ENCODE results near the gene GBF1.
A peak's percentile ranks its signal among the peaks of the same experiment; 100 is the strongest.

Gene GBF1

DNA sequence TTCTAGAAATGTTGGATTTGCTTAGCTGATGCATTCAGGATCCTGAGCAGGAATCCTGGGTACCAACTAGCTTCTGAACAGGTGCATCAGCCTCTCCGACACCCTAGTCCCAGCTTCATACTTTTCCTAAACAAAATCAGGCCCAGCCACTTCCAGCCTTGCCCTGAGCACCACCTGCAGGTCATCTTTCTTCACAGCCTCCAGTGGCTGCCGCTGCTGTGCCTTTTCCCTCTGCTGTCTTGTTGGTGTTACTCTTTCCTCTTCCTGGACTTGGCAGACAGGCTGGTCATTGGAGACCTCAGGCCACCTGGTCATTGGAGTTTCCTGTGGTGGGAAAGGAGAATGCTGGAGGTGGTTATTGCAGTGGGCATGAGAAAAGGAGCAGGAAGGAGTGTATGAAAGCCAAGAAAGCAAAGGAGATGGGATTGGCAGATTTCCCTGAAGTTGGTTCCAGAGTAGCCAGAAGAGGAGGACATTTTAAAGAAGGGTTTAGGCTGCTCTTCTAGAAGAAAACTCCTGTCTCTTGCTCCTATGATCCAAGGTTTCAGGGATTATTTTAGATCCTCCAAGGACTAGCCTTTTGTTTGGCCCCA lies 102.0 kb downstream of the GBF1 start:
- no peak for DNase-seq (ENCODE audit: low read depth in 2 of 2)

DNA sequence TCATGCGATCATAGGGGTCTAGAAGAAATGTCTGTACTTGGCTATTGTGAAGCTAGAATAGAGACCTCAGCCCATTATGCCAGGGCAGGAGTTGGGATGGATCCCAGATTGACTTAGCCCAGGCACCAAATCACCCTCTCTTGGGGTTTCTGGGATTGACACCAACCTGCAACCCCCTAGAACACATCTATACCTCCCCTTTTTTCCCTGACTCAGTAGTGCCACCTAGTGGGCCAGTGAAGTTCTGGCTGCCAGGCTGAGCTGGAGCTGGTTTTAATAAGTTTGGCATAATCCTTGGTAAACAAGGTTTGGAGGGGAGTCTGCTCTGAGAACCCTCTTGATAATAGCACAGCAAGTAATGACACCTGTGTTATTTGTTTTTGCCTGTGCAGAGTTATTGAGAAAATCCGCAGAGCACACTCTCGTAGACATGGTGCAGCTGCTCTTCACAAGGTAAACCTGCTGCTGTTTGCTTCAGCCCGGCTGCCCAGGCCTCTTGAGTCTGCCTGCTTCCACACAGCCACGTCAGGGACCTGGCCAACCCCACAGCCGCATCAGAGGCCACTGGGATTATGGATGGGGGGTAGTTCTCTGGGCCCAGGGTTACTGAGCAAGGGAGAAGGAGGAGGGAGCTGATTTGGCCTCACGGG lies 106.9 kb downstream of the GBF1 start:
- peak; percentile 59 to 66 for DNase-seq (ENCODE audit: low read depth in 2 of 2)

DNA sequence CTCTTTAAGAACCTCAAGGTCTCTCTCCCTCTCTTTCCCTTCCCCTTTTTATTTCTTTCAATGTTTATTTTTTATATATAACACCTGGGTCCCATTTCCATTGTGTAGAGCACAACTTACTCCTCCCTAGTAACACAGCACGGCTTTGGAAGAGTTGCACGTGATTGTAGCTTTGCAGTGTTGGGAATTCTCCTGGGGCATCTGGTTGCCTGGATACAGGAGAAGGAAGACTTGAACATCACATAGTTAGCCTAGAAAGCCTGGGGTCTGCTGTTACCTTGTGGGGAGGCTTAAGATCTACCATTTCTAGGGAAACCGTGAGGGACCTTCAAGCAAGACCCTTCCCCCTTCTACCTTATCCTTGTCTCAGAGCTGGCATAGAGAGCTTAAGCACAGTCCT lies 109.1 kb downstream of the GBF1 start:
- no peak for DNase-seq (ENCODE audit: low read depth in 2 of 2)

DNA sequence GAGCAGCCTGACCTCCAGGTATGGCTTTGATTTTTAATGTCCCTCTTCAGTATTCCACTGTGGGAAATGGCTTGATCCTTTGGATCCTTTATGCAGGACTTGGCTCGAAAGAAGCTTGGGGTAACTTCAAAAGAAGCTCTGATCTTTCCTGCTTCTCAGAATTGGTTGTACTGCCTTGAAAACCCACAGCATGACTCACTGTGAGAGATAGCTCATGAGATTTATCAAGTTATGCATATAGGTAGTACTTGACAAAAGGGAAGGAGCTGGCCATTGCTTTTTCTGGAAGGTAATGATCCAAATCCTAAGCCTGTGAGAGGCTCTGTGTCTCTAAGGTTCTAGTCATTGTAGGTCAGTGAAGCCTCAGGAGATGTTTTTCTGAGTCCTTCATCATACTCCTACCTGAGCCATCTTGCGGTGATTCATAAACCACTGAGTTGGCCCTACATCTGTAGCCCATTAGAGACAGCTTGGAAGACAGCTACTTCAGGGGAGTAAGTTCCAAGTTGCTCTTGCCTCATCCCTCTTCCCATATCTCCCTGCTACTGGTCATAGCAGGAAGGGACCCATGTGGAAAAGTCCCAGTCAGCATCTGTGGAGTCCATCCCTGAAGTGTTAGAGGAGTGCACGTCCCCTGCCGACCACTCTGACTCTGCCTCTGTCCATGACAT lies 113.5 kb downstream of the GBF1 start:
- no peak for DNase-seq (ENCODE audit: low read depth in 2 of 2)

DNA sequence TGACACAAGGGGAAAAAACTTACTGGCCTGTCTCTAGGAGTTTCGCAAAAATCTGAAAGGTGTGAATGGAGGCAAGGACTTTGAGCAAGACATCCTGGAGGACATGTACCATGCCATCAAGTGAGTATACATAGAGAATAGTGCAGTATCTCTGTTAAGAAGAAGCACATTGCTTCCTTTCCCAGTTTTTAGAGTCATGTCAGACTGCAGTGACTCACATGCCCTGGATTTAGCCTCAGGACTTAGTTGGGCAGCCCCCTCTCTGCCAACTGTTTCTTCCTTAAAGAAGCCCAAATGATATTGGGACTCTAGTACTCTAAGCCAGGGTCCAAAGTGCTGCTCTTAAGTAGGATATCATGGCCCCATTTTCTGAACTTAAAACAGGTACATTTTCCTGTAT lies 122.1 kb downstream of the GBF1 start:
- no peak for DNase-seq (ENCODE audit: low read depth in 2 of 2)

DNA sequence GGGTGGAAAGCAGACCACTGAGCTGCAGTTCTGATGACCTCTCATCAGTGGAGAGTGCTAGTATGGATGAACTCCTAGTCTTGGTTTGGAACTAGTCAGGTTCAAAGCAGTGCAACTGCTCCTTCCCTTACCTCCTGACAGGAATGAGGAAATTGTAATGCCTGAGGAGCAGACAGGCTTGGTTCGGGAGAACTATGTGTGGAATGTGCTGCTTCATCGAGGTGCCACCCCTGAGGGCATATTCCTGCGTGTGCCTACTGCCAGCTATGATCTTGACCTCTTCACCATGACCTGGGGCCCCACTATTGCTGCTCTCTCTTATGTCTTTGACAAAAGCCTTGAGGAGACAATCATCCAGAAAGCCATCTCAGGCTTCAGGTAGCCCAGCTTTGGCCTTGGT lies 122.7 kb downstream of the GBF1 start:
- DNase-seq (ENCODE audit: low read depth in 2 of 2), result no peak

DNA sequence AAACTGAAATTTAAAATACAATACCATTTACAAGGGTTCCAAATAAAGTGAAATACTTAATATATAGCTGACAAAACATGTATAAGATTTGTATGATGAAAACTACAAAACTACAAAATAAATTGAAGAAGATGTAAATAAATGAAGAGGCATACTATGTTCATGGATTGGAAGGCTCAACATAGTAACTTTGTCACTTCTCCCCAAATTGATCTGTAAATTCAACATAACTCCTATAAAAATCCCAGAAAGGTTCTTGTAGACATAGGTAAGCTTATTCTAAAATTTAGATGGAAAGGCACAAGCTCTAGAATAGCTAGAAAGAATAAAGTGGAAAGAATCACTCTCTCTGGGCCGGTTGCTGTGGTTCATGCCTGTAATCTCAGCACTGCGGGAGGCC lies 126.0 kb downstream of the GBF1 start:
- DNase-seq (ENCODE audit: low read depth in 2 of 2), result no peak

DNA sequence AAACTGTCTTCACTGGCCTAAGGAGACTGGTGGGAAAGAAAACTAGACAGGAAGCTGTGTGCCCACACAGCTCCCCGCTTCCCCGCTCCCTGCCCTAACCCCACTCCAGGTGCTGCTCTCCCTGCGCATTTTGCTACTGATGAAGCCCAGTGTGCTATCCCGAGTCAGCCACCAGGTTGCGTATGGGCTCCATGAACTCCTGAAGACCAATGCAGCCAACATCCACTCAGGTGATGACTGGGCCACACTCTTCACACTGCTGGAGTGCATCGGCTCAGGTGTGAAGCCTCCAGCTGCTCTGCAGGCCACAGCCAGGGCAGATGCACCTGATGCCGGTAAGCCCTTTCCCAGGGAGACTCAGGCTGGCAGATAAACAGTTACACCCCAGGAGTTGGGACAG lies 129.9 kb downstream of the GBF1 start:
- no peak for DNase-seq (ENCODE audit: low read depth in 2 of 2)

DNA sequence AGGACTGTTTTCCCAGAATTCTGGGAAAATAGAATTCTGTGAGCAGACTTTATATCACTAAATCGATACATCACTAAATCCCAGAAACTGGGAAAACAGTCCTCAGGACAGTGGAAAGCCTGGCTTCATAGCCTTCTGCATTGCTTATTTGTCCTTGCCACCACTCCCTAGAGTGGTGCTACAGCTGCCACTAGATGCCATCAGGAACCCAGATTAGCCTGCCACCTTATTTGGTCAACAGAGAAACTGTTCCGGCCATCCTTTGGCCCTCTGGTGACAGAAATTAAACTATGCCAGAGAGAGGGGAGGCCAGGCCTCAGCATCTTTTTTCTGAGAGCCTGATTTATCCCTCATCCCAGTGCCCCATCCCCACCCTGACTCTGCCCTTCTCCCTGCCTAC lies 130.5 kb downstream of the GBF1 start:
- DNase-seq (ENCODE audit: low read depth in 2 of 2), result no peak

DNA sequence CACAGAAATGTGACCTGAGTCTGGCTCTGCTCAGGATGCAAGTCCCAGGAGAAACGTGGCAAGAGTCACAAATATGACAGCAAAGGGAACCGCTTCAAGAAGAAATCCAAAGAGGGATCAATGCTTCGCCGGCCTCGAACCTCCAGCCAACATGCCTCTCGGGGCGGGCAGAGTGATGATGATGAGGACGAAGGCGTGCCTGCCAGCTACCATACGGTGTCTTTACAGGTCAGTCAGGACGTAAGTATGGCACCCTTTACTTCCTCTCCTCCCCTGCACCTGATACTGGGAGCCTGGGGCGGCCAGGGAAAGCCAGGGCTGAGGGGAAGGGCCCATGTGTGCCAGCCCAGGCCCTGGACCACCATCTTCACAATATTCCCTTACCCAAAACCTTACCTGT lies 131.6 kb downstream of the GBF1 start:
- DNase-seq (ENCODE audit: low read depth in 2 of 2), result no peak

DNA sequence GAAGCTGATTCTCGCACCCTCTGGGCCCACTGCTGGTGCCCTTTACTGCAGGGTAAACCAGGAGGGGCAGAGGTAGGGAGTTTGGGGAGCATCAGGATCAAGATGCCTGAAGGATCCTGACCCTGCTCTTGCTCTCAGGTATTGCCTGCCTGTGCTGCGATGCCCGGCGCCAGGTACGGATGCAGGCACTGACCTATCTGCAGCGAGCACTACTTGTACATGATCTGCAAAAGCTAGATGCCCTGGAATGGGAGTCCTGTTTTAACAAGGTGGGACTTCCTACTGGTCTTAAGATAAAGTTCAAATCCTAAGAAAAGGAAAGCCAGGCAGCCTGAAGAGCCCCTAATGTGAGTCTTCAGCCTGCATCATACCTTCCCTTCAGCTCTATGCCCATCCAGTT lies 134.1 kb downstream of the GBF1 start:
- DNase-seq (ENCODE audit: low read depth in 2 of 2), result no peak

DNA sequence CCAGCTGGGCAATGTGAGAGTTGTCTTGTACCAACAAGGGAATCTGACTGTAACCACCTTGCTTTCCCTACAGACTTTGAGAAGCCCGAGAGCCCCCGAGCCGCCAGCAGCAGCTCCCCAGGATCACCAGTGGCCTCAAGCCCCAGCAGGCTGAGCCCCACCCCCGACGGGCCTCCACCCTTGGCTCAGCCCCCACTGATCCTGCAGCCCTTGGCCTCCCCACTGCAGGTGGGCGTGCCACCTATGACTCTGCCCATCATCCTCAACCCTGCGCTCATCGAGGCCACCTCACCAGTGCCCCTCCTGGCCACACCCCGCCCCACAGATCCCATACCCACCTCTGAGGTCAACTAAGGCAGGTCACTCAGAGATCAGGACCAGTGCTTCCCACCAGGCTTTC lies 136.7 kb downstream of the GBF1 start:
- no peak for DNase-seq (ENCODE audit: low read depth in 2 of 2)

DNA sequence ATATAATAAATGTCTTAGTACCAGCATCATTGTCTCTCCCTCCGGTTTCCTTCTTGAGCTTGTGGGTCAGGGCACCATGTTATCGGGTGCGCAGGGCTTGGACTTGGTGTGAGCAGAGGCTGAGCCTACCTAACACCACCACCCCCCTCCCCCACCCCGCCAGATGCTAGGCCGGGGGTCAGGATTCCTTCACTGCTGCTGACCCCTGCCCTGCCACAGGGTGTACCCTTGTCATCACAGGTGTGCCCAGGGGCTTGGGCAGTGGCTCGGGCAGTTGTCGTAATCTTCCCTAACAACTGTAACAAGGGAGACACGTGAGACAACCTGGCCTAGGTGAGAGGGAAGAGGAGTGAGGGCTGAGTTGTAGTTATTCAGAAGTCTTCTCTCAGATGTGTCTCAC lies 137.5 kb downstream of the GBF1 start:
- DNase-seq (ENCODE audit: low read depth in 2 of 2), result no peak

DNA sequence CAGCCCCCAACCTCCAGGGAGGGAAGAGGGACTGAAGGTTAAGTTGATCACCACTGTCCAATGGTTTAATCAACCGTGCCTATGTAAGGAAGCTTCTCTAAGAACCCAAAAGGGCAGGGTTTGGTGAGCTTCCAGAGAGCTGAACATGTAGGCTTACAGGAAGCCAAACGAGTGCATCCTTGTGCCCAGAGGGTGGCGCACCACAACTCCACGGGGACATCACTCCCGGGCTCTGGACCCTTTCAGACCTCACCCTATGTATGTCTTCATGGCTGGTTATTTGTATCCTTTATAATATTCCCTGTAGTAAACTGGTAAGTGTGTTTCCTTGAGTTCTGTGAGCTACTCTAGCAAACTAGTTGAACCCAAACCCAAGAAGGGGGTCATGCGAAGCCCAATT lies 138.7 kb downstream of the GBF1 start:
- no peak for DNase-seq (ENCODE audit: low read depth in 2 of 2)

DNA sequence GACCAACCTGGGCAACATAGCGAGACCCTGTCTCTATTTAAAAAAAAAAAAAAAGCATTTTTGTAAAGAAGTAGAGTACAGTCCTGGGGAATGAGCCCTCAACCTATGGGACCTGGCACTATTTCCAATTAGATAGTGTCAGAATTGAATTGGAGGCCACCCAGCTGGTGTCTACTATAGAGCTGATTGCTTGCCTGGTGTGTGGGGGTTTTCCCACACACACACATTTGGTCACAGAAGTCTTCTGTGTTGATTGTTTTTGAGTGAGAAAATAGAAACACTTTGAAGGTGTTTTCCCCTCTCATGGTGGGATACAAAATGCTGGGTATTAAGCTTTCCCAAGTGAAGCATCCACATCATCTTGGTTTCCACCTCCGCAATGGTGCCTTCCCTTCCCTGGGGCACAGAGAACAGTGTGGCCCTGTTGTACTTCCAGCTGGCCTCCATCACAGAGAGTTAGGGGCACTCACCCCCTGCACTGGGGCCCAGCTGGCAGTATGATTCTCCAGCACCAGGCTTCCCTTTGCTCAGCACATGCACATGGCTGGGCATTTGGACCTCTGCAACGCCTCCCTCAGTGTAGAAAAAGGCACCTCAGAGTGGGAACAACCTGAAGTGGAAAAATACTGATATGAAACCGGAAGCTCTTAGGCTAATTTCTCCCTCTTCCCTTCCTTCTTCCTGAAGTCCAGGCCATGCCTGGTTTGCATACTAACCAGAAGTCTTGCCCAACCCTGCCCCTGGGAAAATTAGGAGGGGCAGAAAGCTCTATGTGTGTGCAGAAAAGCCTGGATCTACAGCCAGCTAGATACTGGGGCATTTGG lies 139.5 kb downstream of the GBF1 start:
- DNase-seq (ENCODE audit: low read depth in 2 of 2), result no peak

DNA sequence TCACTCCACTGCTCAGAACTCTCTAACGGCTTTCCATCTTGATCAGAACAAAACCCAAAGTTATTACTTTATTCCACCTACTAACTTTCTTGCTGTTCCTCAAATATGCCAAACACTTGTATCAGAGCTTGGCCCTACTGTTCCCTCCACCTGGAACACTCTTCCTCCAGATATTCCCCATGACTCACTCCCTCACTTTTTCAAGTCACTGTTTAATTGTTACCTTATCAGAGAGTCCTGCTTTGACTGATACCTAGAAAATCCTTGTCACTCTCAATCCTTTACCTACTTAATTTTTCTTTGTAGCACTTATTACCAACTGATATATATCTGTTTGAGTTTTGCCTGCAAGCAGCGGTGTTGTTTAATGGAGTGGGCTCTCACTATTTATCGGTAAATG lies 144.6 kb downstream of the GBF1 start:
- DNase-seq (ENCODE audit: low read depth in 2 of 2), result no peak

DNA sequence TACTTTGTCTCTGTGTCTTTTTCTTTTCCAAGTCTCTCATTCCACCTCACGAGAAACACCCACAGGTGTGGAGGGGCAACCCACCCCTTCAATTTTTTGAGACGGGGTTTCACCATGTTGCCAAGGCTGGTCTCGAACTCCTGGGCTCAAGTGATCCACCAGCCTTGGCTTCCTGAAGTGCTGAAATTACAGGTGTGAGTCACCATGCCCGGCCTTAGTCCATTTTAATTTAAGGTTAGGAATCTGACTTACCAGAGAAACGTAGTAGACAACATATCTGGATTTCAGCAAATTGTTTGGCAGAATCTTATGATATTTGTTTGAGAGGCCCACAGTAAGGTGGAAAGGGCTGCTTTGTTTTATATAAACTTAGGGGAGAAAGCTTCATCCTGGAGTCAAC lies 147.0 kb downstream of the GBF1 start:
- no peak for DNase-seq (ENCODE audit: low read depth in 2 of 2)

DNA sequence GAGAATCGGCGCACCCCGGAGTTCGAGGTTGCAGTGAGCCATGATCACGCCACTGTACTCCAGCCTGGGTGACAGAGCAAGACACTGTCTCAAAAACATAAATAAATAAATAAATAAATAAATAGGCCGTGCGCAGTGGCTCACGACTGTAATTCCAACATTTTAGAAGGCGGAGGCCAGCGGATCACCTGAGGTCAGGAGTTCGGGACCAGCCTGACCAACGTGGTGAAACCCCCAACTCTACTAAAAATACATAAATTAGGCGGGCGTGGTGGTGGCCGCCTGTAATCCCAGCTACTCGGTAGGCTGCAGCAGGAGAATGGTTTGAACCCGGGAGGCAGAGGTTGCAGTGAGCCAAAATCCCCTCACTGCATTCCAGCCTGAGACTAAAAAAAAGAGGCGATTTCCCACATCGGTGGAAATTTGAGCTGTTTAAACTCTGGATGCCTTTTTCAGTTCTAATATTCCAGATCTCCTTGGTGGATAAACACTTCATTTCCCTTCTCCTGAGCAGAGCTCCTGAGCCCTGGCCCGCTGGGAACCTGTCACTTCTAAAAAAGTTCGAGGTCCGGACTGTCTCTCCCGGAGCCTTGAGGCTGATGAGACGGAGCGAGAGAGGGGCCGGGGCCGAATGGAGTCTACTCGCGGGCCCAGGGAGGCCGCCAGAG lies 148.2 kb downstream of the GBF1 start:
- DNase-seq (ENCODE audit: low read depth in 2 of 2), result no peak

DNA sequence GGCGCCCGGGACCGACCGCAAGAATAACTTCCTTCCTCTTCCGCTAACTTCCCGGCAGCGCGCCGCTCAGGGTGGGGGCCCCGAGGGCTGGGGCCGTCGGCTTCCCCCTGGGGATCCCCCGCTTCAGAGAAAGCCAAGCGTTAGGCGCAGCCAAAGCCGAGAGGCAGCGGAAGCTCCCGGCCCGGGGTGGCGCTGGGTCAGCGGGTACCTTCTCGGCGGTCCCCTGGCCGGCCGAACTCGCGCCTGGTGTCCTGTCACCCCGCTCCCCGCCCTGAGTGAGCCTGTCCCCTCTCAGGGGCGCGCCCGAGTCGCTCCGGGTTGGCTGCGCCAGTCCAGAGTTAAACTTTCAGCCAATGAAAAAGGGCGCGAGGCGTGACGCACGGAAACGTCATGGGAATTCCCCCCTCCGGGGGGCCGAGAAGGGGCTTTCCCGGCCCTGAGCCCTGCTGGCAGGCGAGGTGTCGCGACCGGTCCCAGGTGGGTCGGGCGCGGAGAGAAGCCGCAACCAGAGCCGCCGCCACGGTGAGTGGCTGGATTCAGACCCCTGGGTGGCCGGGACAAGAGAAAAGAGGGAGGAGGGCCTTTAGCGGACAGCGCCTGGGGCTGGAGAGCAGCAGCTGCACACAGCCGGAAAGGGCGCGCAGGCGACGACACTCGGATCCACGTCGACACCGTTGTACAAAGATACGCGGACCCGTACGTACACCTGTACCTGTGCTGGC lies 148.9 kb downstream of the GBF1 start:
- DNase-seq (ENCODE audit: low read depth in 2 of 2), result peak; percentile 93 to 97

DNA sequence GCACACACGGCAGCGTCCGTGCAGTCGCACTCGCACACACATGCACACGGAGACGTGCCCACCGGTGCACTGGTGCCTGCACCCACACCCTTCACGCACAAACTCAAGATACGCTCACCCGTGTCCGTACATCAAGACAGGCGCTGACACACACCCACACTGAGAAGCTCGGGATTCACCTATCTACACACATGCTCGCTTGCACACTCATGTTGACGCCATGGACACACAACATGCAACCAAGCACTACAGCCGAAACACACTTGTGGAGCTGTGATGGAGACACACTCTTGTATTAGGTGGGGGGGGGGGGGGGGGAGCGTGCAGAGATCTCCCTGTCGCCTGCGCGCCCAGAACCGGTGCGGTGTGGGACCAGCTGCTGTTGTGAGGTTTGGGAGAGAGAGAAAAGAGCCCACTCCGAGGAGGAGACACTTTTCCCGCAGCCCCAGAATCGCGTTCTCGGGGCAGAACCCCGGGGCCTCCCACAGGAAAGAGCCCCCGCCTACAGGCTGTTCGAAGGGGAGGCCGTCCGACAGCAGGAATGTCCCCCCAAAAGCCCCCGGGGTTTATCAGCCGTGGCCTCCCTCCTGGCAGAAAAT lies 149.6 kb downstream of the GBF1 start:
- peak in 1 of 2 donors; percentile 43 for DNase-seq (ENCODE audit: low read depth in 2 of 2)

Data from activated CD4-positive, alpha-beta T cell treated with anti-CD3 and anti-CD28 coated beads for 24 hours (primary cell).